ENCODE results near the gene PALM. TPM values are rescaled to one million over a fixed set of nuclear protein-coding genes. Genes with fewer than 3 reads are reported as not detected.

PALM gene
- total RNA-seq, 1 donor from 2014 or later, result 60.0 TPM

DNA sequence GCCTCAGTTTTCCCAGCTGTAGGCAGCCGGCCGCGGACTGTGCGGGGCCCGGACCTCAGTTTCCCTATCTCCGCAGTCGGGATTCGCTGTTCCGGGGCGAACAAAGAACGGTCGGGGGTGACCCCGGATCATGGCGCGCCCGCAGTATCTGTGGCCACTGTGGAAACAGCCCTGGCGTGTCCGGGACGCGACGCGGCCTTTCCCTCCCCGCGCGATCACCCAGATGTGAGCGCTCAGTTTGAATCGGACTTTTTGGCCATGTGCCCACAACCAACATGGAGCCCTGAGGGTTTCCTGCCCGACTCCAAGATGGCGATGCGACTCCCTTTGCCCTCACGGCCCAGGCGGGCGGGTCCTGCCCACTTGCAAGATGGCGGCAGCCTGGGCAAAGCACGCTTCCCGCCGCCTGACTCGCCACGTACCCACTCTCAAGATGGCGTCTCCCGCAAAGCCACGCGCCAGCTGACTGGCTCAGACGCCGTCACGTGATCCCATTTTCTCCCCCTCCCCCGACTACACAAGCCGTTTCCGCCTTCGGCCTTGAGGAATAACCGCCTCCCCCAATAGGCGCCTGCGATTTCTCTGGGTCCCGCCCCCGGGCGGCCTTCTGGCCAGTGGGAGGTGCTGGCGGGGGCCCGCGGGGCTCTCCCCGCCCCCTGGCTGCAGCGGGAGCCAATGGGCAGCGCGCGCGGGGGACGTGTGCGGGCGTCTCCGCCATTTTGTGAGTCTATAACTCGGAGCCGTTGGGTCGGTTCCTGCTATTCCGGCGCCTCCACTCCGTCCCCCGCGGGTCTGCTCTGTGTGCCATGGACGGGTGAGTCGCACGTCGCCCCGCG, 88.2 kb downstream of the PALM start, which contains the start of gene PTBP1:
PTBP1 (plus strand) TSS at position 761 of the 836 bp plus-strand sequence; CDS start at position 807, 46 bp downstream.
- H3K4me3 Mint-ChIP-seq (ENCODE audit: unreplicated experiment), result peak within 1 kb of the TSS; percentile 93
- peaks cover 11% of the 10 kb centered on the region for H3K4me1 Mint-ChIP-seq (ENCODE audit: low read depth, unreplicated experiment)
- peak within 1 kb of the TSS; percentile 97 for H2AFZ ChIP-seq (ENCODE audit: low read depth, low read length)
- H3K4me3 ChIP-seq (ENCODE audit: insufficient read depth, low read depth, low read length), result peak within 1 kb of the TSS; percentile 98
- H3K36me3 Mint-ChIP-seq (ENCODE audit: low read depth, unreplicated experiment), result peaks cover 7% of the 10 kb centered on the region
- DNase-seq (ENCODE audit: low read depth) (peak; percentile 100), FAIRE-seq (peak; percentile 84)
- no peaks in the 10 kb centered on the region for H3K9me3 Mint-ChIP-seq (ENCODE audit: unreplicated experiment)
- H3K79me2 ChIP-seq (ENCODE audit: insufficient read depth, low read length), result peaks cover 41% of the 10 kb centered on the region
- peaks cover 29% of the 10 kb centered on the region for H3K4me1 ChIP-seq (ENCODE audit: insufficient read depth, low read length)
- H4K20me1 ChIP-seq (ENCODE audit: insufficient read depth, low read length), result peaks cover 41% of the 10 kb centered on the region
- peak within 1 kb of the TSS; percentile 97 for H3K9ac ChIP-seq (ENCODE audit: low read length)
- peak within 1 kb of the TSS; percentile 95 for H3K4me2 ChIP-seq (ENCODE audit: low read length)
- H3K27ac Mint-ChIP-seq (ENCODE audit: unreplicated experiment), result peak within 1 kb of the TSS; percentile 94
- peaks cover 10% of the 10 kb centered on the region for H3K36me3 ChIP-seq (ENCODE audit: insufficient read depth, low read length)
- H3K9me3 ChIP-seq (ENCODE audit: insufficient read depth, low read depth, low read length), result no peaks in the 10 kb centered on the region
- H3K27me3 ChIP-seq (ENCODE audit: insufficient read depth, low read length), result no peaks in the 10 kb centered on the region
- no peaks in the 10 kb centered on the region for H3K27me3 Mint-ChIP-seq (ENCODE audit: low read depth, unreplicated experiment)
- no peak for TF ChIP-seq EZH2 (IDR thresholded peaks at IDR 0.05; ENCODE audit: insufficient read depth, low read length)
- TF ChIP-seq, protein P1, sequence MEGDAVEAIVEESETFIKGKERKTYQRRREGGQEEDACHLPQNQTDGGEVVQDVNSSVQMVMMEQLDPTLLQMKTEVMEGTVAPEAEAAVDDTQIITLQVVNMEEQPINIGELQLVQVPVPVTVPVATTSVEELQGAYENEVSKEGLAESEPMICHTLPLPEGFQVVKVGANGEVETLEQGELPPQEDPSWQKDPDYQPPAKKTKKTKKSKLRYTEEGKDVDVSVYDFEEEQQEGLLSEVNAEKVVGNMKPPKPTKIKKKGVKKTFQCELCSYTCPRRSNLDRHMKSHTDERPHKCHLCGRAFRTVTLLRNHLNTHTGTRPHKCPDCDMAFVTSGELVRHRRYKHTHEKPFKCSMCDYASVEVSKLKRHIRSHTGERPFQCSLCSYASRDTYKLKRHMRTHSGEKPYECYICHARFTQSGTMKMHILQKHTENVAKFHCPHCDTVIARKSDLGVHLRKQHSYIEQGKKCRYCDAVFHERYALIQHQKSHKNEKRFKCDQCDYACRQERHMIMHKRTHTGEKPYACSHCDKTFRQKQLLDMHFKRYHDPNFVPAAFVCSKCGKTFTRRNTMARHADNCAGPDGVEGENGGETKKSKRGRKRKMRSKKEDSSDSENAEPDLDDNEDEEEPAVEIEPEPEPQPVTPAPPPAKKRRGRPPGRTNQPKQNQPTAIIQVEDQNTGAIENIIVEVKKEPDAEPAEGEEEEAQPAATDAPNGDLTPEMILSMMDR (IDR thresholded peaks at IDR 0.05; ENCODE audit: insufficient read depth, low read depth, low read length), result no peak
- peak within 1 kb of the TSS; percentile 89 for H3K27ac ChIP-seq (ENCODE audit: low read depth, low read length)

Other genes starting within 250 kb of the PALM start
- 27.5 and 29.7 TPM in 2 replicates for gene SHC2, start 247.9 kb upstream of the PALM start, total RNA-seq
- 0.57 and 0.60 TPM in 2 replicates for gene MADCAM1, start 212.4 kb upstream of the PALM start, total RNA-seq
- 17.9 and 20.4 TPM in 2 replicates for gene TPGS1, start 201.4 kb upstream of the PALM start, total RNA-seq
- gene CDC34, start 177.2 kb upstream of the PALM start, total RNA-seq, result 190 and 192 TPM in 2 replicates
- 0.70 and 0.75 TPM in 2 replicates for gene GZMM, start 164.9 kb upstream of the PALM start, total RNA-seq
- 807 and 871 TPM in 2 replicates for gene BSG, start 136.3 kb upstream of the PALM start, total RNA-seq
- gene HCN2, start 119.1 kb upstream of the PALM start, total RNA-seq, result 4.8 and 5.5 TPM in 2 replicates
- gene POLRMT, start 75.4 kb upstream of the PALM start, total RNA-seq, result 43.4 and 45.3 TPM in 2 replicates
- 0.25 TPM in 1 of 2 replicates, not detected in the other for gene FGF22, start 69.1 kb upstream of the PALM start, total RNA-seq
- gene RNF126, start 45.7 kb upstream of the PALM start, total RNA-seq, result 58.3 and 58.5 TPM in 2 replicates
- gene FSTL3, start 32.5 kb upstream of the PALM start, total RNA-seq, result 72.0 and 78.8 TPM in 2 replicates
- not detected in 2 replicates for gene PRSS57, start 13.5 kb upstream of the PALM start, total RNA-seq
- 0.36 and 0.43 TPM in 2 replicates for gene MISP, start 42.2 kb downstream of the PALM start, total RNA-seq
- 366 and 386 TPM in 2 replicates for gene PTBP1, start 88.5 kb downstream of the PALM start, total RNA-seq
- 29.2 and 36.5 TPM in 2 replicates for gene PLPPR3, start 113.0 kb downstream of the PALM start, total RNA-seq
- gene AZU1, start 118.9 kb downstream of the PALM start, total RNA-seq, result 1.00 and 1.4 TPM in 2 replicates
- gene PRTN3, start 132.1 kb downstream of the PALM start, total RNA-seq, result not detected in 2 replicates
- not detected in 2 replicates for gene ELANE, start 143.4 kb downstream of the PALM start, total RNA-seq
- gene CFD, start 150.7 kb downstream of the PALM start, total RNA-seq, result 0.59 and 0.65 TPM in 2 replicates
- 41.4 and 45.0 TPM in 2 replicates for gene MED16, start 184.3 kb downstream of the PALM start, total RNA-seq
- gene RNU6-9, start 184.5 kb downstream of the PALM start, total RNA-seq, result not detected in 2 replicates
- 57.9 and 60.0 TPM in 2 replicates for gene R3HDM4, start 204.3 kb downstream of the PALM start, total RNA-seq
- gene KISS1R, start 208.4 kb downstream of the PALM start, total RNA-seq, result not detected in 2 replicates
- gene ARID3A, start 217.1 kb downstream of the PALM start, total RNA-seq, result 100 and 106 TPM in 2 replicates